Endometrial microvascular endothelial cells (primary cell): Measurements from ENCODE around the gene KLF7. TPM values are rescaled to one million over a fixed set of nuclear protein-coding genes. Genes with fewer than 3 reads are reported as not detected.

Source experiments
- in situ Hi-C: cut with HindIII; loops from 2 replicates; pipeline ENCODE4 v1.10.0; 2017; ENCODE audit warnings: low sequenced_read_pairs, low pct_unique_long_range_greater_than_20kb; ENCODE audit errors: inconsistent ontology term
- total RNA-seq: library from RNA; depleted of rRNA; stranded (reverse); fragments of >200 nt; gene quantifications from one replicate; pipeline ENCODE4 v1.2.3, GENCODE V29; 2015; ENCODE audit errors: inconsistent ontology term

The KLF7 gene
- total RNA-seq, 1 donor from 2014 or later = 35.5 TPM

DNA sequence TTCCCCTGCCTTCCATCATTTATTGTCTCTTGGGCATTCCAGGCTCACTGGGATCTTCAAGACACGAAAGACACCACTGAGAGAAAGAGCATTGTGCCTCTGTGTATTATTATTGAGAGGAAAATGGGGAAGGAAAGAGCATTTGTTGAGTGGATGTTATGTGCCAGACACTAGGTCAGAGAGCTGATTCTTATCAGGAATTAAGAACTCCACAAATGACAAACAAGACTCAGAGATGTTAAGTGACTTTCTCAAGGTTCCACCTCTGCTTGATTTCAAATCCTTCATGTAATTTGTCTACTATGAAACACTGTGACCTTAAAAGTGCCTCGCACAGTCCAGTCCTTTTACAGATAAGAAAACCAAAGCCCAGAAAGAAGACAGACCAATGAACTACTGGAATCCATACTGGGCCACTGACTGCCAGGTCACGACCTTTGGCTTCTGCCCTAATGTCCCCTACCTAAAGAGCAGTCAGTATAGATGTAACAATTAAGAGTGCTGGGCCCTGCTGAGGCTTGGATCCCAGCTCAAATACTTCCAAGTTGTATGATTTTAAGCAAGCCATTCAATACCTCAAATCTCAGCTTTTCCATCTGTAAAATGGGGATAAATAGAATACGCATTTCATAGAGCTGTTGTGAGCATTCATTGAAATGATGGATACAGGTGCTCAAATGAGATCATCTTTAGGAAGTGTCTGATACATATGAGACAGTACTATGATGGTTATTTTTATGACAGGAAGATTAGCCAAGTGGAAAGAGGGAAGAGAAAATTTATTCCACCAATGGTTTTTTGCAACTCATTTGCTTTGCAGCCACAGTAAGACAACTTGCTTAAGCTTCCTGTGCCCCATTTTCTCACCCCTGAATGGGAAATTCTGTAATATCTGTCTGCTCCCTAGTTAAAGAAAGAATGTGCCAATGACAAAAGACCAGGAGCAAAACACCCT is 10.9 kb downstream of the KLF7 start:
- in situ Hi-C loops = no loop called here

- in situ Hi-C loops = no loop called here
These were observed 12.3 kb downstream of the KLF7 start for GRCh38 chr2:207153266-207153975.

DNA sequence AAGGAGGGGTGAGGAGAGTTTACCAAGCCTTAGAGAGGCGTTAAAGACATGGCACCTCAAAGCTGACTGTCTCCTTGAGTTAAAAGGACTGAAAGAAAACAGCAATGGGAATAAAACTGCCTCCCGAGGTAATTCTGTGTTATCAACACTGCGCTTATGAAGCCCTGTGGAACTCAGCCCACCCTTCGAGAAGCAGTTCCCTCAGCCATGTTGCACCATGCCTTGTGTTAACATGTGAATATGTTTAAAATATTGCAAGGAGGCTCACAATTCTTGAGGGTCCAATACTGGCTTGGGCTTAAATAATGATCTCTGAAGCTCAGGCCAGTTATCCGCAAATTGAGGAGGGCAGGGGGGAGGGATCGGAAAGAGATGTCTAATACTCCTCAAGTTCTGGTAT is 14.7 kb downstream of the KLF7 start:
- in situ Hi-C loops = no loop called here

DNA sequence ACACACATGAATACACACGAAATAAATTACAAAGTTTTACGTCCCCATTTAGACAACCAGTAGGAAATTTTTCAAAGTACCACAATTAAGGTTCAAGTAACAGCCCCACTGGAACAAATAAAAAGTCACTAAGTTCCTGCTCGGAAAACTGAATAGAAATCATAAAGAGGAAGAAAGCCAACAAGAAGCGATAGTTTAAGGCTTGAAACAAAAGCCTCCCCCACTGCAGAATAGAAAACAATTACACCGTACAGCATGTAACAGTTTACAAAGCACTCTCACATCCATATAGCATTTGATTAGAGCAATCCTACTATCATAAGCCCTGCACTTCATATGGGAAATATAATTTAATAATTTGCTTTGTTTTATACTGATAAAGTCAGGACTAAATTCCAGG is 15.5 kb downstream of the KLF7 start:
- in situ Hi-C loops = no loop called here

DNA sequence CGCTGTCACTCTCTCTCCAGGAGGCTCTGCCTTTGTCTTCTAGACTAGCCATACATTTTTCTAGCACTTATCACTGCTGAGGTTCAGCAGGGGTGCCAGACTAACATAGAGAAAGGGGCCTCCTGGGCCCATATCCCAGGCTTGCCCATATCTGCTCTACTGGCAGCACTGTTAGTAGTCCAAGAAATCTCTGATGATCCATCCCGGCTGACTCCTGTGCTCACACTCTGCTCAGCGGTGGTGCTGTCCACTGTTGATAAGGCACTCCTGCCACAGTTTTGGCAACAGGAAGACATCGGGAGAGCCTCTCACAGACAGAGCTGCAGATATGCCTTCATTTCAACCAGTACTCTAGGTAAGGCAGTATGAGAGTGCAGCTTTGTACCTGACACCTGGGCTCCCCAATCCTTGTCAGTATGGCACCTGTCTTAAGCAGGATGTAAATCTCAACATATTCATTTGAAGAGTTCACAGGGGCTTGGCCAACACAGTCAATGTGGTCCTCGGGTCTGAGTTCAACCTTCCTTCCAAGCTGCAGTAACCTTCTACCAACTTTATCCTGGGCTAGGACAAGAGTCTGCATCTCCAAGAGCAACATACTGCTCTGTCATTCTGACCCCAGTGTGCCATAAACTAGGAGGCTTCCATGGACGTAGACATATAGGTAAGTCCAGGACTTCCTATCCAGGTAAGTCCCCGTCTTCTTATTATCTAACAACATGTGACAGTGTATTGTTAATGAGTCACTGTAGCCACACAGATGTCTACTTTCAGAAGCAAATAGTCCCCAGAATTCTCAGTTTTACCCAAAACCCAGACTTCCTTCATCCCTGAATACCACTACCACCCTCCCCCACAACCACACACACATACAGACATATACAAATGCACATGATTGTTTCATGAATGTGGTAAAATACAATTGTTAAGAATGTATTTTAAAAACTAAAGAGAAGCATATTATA is 16.2 kb downstream of the KLF7 start:
- in situ Hi-C loops = no loop called here

GRCh38 chr2:207148020-207148419 is 17.7 kb downstream of the KLF7 start:
- in situ Hi-C loops = no loop called here

DNA sequence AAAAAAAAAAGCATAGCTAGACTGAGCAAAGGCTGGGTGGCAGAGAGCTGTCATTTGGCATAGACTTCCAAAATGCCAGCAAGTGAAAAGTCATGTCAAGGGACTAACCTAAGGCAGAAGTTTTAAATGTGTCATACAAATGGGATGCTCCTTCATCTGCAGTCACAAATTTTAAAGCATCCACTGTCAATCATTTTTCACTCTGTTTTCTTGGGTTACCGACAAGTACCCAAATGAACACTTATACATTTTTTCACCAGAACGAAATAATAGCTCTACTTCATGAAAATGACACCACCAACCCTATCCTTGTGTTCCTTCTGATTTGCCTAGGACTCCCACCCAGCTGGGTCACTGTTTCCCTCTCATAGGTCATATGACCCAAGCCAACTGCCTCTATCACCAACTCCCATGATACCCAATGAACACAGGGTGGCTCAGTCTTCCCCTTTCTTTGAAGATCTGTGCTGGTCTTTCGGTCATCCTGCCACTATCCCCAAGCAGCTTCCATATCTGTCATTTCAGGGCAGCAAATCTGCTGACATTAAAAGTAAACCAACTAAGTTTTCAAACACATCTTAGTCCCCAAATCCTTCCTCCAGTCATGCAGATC is 21.5 kb downstream of the KLF7 start:
- in situ Hi-C loops = no loop called here

DNA sequence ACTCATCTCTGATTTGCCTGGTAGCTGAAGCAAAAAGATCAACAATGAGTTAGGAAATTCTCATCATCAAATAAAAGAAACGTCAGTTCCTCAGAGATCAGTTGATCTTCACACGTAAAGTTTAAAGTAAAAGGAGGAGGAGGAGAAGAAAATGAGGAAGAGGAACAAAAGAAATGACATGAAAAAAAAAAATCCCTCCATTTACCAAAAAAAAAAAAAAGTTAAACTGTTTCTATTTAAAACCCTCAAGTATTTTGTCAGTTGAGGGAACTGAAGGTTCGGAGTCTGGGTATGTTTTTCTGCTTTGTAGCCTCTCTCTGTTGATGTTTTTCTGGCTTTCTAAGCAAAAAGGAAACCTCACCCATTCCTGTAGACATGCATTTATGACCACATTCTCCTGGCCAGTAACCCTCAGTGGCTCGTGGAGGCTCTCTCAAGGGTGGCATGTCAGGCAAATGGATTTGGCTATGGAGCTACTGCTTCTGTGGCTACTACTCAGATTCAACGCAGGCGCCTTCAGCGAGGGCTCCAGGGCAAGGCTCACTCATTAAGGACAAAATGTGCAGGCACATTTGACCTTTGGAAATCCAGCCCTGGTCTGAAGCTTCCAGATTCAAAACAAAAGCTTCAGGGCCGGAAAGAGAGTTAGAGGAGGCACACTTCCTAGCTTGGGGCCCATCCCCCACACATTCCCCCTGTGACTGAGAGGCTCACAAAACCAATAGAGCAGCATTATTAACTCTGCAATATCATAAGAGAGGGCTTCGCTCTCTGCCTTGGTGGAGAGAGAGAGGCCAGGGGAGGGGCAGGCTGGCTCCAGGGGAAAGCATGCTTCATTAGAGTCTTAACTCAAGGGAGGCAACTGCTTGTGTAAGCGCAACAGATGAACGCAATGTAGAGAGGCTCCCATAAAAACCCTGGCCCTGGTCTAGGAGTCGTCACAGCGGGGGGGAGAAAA is 22.3 kb downstream of the KLF7 start:
- in situ Hi-C loops = no loop called here

GRCh38 chr2:207142461-207142860 is 23.3 kb downstream of the KLF7 start:
- in situ Hi-C loops = no loop called here

- in situ Hi-C loops = no loop called here
These were observed 24.4 kb downstream of the KLF7 start for GRCh38 chr2:207141386-207141785.

DNA sequence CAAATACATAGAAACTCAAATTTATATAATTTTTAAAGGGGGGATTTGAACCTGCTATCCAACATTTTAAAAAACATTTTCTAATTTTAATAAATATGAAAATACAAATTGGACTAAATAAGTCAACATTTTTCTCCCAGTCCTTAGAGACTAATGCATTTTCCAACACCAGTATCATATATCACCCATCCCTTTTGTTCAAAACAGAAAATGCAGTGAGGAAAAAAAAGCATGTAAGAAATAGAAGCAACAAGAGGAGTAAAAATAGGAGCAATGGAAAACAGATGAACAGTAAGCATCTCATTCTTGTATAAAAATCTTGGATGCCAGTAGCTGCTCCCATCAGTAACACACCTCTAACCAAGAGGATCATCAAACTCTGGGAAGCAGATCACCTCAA is 25.5 kb downstream of the KLF7 start:
- in situ Hi-C loops = no loop called here

DNA sequence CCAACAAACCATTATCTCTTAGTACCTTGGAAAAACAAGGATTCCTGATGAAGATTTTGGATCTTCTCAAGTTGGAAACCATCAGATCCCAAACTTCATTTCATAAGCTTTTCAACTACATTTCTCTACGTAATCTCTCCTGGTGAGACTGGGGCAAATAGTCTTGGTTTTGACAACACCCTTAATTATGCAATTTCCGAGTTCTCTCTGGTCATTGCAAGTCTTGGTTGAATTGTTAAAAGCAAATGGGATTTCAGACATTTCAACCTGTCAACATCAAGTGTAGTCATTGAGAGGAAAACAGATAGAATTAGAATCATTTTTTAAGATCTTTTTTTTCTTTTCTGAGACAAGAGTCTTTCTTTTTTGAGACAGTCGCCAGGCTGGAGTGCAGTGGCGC is 26.2 kb downstream of the KLF7 start:
- in situ Hi-C loops = no loop called here

- in situ Hi-C loops = no loop called here
These were observed 27.0 kb downstream of the KLF7 start for GRCh38 chr2:207138627-207139297.

- in situ Hi-C loops = no loop called here
These were observed 28.0 kb downstream of the KLF7 start for GRCh38 chr2:207137596-207138337.

DNA sequence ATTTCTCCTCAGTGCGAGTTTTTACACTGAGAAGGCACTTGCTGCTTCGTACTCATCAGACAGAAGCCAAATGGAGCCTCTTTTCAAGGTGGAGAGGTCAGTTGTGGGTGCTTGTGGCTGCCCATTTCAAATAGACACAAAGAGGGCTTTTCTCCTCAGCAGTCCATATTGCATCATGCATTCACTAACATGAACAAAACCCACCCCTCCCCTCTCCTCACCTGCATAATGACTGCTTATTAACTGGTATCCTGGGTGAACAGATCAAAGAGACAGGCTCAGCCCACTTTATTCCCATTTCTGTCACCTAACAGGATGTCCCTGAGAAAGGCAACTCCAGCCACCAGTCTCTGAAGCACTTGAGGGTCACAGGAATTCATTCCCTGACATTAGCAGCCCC is 28.9 kb downstream of the KLF7 start:
- in situ Hi-C loops = no loop called here

DNA sequence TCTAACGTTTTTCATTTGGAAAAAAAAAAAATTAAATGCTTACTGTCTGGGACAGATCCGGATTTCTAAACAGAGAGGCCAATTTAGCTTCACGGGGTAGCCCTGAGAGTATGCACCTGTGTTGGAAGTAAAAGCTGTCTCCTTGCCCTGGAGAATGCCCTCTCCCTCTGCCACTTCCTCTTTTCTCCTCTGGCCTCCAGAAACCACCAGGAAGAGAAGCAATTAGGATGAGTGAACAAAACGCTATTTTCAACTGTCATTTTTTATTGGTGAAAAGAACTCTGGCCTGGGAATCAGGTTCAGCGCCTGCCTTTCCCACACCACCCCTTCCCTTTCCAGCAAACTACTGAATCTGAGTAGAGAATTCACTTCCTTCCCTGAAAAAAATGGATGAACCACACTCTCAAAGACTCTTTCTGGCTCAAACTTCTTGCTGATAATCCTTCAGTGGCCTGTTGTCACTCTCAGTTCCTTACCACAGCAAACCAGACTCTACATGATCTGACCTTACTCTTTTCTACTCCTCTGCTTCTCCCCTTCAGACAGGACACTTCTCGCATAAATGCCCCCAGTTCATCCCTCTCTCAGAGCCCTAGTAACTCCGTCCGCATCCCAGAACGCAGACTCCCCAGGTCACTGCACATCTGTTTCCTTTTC is 29.8 kb downstream of the KLF7 start:
- in situ Hi-C loops = no loop called here
